ENCODE results near the gene E2F2.

DNA sequence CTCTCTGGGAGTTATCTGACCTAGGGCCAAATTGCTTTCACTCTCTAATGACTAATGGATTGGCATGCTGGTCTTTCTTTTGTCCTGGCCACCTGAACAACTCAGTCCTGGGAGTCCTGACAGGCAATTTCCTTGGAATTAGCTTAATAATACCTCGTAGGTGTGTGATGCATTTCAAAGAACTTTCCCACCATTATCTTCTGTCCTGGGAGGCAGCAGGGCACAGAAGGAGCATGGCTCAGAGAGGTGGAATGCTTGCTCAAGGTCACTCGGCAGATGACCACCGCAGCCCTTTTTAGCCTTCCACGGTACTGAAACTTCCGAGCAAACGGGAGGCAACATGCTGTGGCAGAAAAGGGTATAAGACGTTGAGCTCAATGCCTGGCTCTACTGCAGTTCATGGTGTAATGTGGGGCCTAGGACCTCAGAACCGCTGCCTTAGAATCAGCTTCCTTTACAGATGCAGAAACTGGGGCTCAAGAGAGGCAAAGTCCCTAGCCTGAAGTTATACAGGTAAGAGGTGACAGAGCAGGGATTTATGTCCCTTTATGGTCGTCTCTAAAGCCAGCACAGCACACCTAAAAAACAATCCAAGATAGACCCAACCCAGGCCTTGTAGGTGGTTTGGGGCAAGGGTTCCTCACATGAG, 25.1 kb upstream of the E2F2 start:
- TF ChIP-seq, protein P1, sequence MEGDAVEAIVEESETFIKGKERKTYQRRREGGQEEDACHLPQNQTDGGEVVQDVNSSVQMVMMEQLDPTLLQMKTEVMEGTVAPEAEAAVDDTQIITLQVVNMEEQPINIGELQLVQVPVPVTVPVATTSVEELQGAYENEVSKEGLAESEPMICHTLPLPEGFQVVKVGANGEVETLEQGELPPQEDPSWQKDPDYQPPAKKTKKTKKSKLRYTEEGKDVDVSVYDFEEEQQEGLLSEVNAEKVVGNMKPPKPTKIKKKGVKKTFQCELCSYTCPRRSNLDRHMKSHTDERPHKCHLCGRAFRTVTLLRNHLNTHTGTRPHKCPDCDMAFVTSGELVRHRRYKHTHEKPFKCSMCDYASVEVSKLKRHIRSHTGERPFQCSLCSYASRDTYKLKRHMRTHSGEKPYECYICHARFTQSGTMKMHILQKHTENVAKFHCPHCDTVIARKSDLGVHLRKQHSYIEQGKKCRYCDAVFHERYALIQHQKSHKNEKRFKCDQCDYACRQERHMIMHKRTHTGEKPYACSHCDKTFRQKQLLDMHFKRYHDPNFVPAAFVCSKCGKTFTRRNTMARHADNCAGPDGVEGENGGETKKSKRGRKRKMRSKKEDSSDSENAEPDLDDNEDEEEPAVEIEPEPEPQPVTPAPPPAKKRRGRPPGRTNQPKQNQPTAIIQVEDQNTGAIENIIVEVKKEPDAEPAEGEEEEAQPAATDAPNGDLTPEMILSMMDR (IDR thresholded peaks at IDR 0.05; ENCODE audit: low read length) = no peak
- TF ChIP-seq EZH2 (IDR thresholded peaks at IDR 0.05; ENCODE audit: borderline replicate concordance, low read length) = no peak
